Measurements from ENCODE around the gene PARS2. TPM values are rescaled to one million over a fixed set of nuclear protein-coding genes. Genes with fewer than 3 reads are reported as not detected.

PARS2 gene
- total RNA-seq, 4 donors from 2014 or later: 1.4 to 4.6 (median 2.0) TPM

GRCh38 chr1:54810153-54810942 is 46.0 kb upstream of the PARS2 start:
- peak; percentile 59 for DNase-seq (ENCODE audit: low spot score)
- no peak for TF ChIP-seq CTCF (IDR thresholded peaks at IDR 0.05)
- peak; percentile 80 for ATAC-seq (ENCODE audit: low FRiP score)

GRCh38 chr1:54809496-54810074 is 45.3 kb upstream of the PARS2 start:
- no peak for DNase-seq (ENCODE audit: low spot score)
- TF ChIP-seq CTCF (IDR thresholded peaks at IDR 0.05): no peak
- ATAC-seq (ENCODE audit: low FRiP score): no peak

GRCh38 chr1:54808443-54809207 is 44.3 kb upstream of the PARS2 start:
- ATAC-seq (ENCODE audit: low FRiP score) (no peak), DNase-seq (ENCODE audit: low spot score) (no peak)
- TF ChIP-seq CTCF (IDR thresholded peaks at IDR 0.05): no peak

- no peak for DNase-seq (ENCODE audit: low spot score)
- TF ChIP-seq CTCF (IDR thresholded peaks at IDR 0.05): no peak
- no peak for ATAC-seq (ENCODE audit: low FRiP score)
Observed at GRCh38 chr1:54807756-54808155, 43.4 kb upstream of the PARS2 start.

GRCh38 chr1:54806931-54807611 is 42.7 kb upstream of the PARS2 start:
- ATAC-seq (ENCODE audit: low FRiP score) (no peak), DNase-seq (ENCODE audit: low spot score) (no peak)
- TF ChIP-seq CTCF (IDR thresholded peaks at IDR 0.05): no peak

GRCh38 chr1:54805981-54806381 is 41.7 kb upstream of the PARS2 start:
- TF ChIP-seq CTCF (IDR thresholded peaks at IDR 0.05): no peak
- no peak for ATAC-seq (ENCODE audit: low FRiP score)
- no peak for DNase-seq (ENCODE audit: low spot score)
